ENCODE data around the gene RERGL. TPM values are rescaled to one million over a fixed set of nuclear protein-coding genes. Genes with fewer than 3 reads are reported as not detected.
"Not testable (repeated sequence)": the region's sequence is repeated elsewhere in the genome, so short reads cannot be mapped to it uniquely, and the experiment has no call there.

Gene RERGL
- total RNA-seq, 1 experiment from 2014 or later: not detected

GRCh38 chr12:18068355-18068754, 21.6 kb downstream of the RERGL start:
- no peaks in the 10 kb centered on the region for H3K27me3 ChIP-seq (ENCODE audit: insufficient read depth, low read depth)
- H2AFZ ChIP-seq: no peak overlapping the region
- DNase-seq: no peak
- POLR2A ChIA-PET (ENCODE audit: unreplicated experiment): no interaction called here
- H3K9me3 ChIP-seq (ENCODE audit: insufficient read depth, low read depth): no peaks in the 10 kb centered on the region
- no peak for TF ChIP-seq EZH2 (IDR thresholded peaks at IDR 0.05; ENCODE audit: low read depth)
- no peak for TF ChIP-seq CTCF (conservative IDR thresholded peaks at IDR 0.05)
- CTCF ChIA-PET: no interaction called here
- no peak overlapping the region for H3K4me2 ChIP-seq
- H4K20me1 ChIP-seq (ENCODE audit: insufficient read depth): no peaks in the 10 kb centered on the region
- H3K36me3 ChIP-seq (ENCODE audit: low read depth): no peaks in the 10 kb centered on the region
- no TSS peak for BruUV-seq (replicated peaks)
- no peaks in the 10 kb centered on the region for H3K4me1 ChIP-seq (replicated peaks; ENCODE audit: insufficient read depth)
- no peaks in the 10 kb centered on the region for H3K9me2 ChIP-seq (ENCODE audit: insufficient read depth)
- no peak overlapping the region for H3K27ac ChIP-seq
- H3K79me2 ChIP-seq (ENCODE audit: low read depth): no peaks in the 10 kb centered on the region
- no peak overlapping the region for H3K4me3 ChIP-seq
- intact Hi-C loops (cut with micrococcal nuclease; ENCODE audit: unreplicated experiment): no loop called here
- no peaks in the 10 kb centered on the region for H3F3A ChIP-seq (ENCODE audit: insufficient read depth, low read depth)

GRCh38 chr12:18066666-18067065, 23.3 kb downstream of the RERGL start:
- BruUV-seq (replicated peaks): no TSS peak

GRCh38 chr12:18062867-18063266, 27.1 kb downstream of the RERGL start:
- BruUV-seq (replicated peaks); H3K79me2 ChIP-seq (ENCODE audit: low read depth); H3F3A ChIP-seq (ENCODE audit: insufficient read depth, low read depth); H3K9me3 ChIP-seq (ENCODE audit: insufficient read depth, low read depth); H3K27ac ChIP-seq; DNase-seq; H4K20me1 ChIP-seq (ENCODE audit: insufficient read depth); H3K36me3 ChIP-seq (ENCODE audit: low read depth); H2AFZ ChIP-seq; H3K4me3 ChIP-seq; POLR2A ChIA-PET (ENCODE audit: unreplicated experiment); CTCF ChIA-PET; H3K27me3 ChIP-seq (ENCODE audit: insufficient read depth, low read depth); H3K4me1 ChIP-seq (replicated peaks; ENCODE audit: insufficient read depth); H3K9me2 ChIP-seq (ENCODE audit: insufficient read depth); H3K4me2 ChIP-seq; intact Hi-C loops (cut with micrococcal nuclease; ENCODE audit: unreplicated experiment): not testable (repeated sequence)

More at GRCh38 chr12:18066666-18067065, 23.3 kb downstream of the RERGL start:
- Histone ChIP-seq H3K27me3 (ENCODE audit: insufficient read depth, low read depth) (no peaks in the 10 kb centered on the region), H3K36me3 (ENCODE audit: low read depth) (no peaks in the 10 kb centered on the region), H4K20me1 (ENCODE audit: insufficient read depth) (no peaks in the 10 kb centered on the region), H3K4me1 (replicated peaks; ENCODE audit: insufficient read depth) (no peaks in the 10 kb centered on the region), H2AFZ (no peak overlapping the region), H3K79me2 (ENCODE audit: low read depth) (no peaks in the 10 kb centered on the region), H3K4me2 (no peak overlapping the region), H3K4me3 (no peak overlapping the region), H3K9me3 (ENCODE audit: insufficient read depth, low read depth) (no peaks in the 10 kb centered on the region), H3F3A (ENCODE audit: insufficient read depth, low read depth) (no peaks in the 10 kb centered on the region), H3K27ac (no peak overlapping the region), H3K9me2 (ENCODE audit: insufficient read depth) (no peaks in the 10 kb centered on the region)
- CTCF ChIA-PET: no interaction called here
- DNase-seq: no peak
- intact Hi-C loops (cut with micrococcal nuclease; ENCODE audit: unreplicated experiment): no loop called here
- TF ChIP-seq CTCF (conservative IDR thresholded peaks at IDR 0.05) (no peak), EZH2 (IDR thresholded peaks at IDR 0.05; ENCODE audit: low read depth) (no peak)
- POLR2A ChIA-PET (ENCODE audit: unreplicated experiment): no interaction called here

- intact Hi-C loops (cut with micrococcal nuclease; ENCODE audit: unreplicated experiment): no loop called here
- H3K4me3 ChIP-seq: no peak overlapping the region
- BruUV-seq (replicated peaks): no TSS peak
- no peak overlapping the region for H2AFZ ChIP-seq
- no peak for DNase-seq
- H4K20me1 ChIP-seq (ENCODE audit: insufficient read depth): no peaks in the 10 kb centered on the region
- H3K27ac ChIP-seq: no peak overlapping the region
- no peak overlapping the region for H3K4me2 ChIP-seq
- no peaks in the 10 kb centered on the region for H3K9me2 ChIP-seq (ENCODE audit: insufficient read depth)
- ChIA-PET CTCF (no interaction called here), POLR2A (ENCODE audit: unreplicated experiment) (no interaction called here)
- no peaks in the 10 kb centered on the region for H3K27me3 ChIP-seq (ENCODE audit: insufficient read depth, low read depth)
- TF ChIP-seq CTCF (conservative IDR thresholded peaks at IDR 0.05) (no peak), EZH2 (IDR thresholded peaks at IDR 0.05; ENCODE audit: low read depth) (no peak)
- H3K36me3 ChIP-seq (ENCODE audit: low read depth): no peaks in the 10 kb centered on the region
- H3K9me3 ChIP-seq (ENCODE audit: insufficient read depth, low read depth): no peaks in the 10 kb centered on the region
- H3K4me1 ChIP-seq (replicated peaks; ENCODE audit: insufficient read depth): no peaks in the 10 kb centered on the region
- H3F3A ChIP-seq (ENCODE audit: insufficient read depth, low read depth): no peaks in the 10 kb centered on the region
- H3K79me2 ChIP-seq (ENCODE audit: low read depth): no peaks in the 10 kb centered on the region
Measured at GRCh38 chr12:18057051-18057450, 32.9 kb downstream of the RERGL start.

All from PC-9 (cell line).